ENCODE data around the gene ABCG5.

DNA sequence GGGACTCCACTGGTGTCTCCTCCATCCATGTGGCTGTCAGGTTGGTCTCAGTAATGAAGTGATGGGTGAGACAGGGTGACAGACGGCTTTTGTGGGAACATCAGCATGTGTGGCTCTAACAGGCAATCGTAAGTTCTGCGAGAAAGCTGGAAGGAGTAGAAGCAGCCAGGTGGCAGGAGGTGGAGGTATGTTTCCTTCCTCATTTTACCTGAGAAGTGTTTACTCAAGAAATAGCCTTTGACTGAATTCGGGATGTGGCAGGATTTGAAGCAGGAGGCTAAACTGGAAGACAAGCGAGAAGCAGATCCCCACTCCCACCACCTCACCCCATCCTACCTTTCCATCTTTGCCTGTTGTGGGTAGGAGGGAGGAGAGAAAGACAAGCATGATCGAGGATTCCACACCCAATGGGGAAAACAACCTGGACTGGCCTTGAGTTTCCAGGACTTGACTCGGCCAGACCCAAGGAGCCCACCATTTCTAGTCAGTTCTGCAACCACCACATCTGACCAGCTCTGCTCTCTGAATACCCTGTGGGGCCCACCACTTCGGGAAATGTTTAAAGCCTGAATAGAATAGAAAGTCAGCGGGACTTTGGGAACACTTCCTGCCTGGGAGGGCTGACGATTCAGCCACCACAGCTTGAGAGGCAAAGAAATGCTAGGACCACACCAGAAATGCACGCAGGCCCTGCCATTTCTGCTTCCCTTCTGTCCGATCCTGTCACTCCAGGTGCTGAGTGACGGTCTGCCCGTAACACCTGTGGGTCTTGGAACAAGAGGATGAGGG, 1.3 kb upstream of the ABCG5 start:
- TF ChIP-seq ZNF24 (tag by site-specific recombination; IDR thresholded peaks at IDR 0.05), result no peak
- no peak for TF ChIP-seq ZNF549 (tag by site-specific recombination; IDR thresholded peaks at IDR 0.05)
- TF ChIP-seq, protein P1, sequence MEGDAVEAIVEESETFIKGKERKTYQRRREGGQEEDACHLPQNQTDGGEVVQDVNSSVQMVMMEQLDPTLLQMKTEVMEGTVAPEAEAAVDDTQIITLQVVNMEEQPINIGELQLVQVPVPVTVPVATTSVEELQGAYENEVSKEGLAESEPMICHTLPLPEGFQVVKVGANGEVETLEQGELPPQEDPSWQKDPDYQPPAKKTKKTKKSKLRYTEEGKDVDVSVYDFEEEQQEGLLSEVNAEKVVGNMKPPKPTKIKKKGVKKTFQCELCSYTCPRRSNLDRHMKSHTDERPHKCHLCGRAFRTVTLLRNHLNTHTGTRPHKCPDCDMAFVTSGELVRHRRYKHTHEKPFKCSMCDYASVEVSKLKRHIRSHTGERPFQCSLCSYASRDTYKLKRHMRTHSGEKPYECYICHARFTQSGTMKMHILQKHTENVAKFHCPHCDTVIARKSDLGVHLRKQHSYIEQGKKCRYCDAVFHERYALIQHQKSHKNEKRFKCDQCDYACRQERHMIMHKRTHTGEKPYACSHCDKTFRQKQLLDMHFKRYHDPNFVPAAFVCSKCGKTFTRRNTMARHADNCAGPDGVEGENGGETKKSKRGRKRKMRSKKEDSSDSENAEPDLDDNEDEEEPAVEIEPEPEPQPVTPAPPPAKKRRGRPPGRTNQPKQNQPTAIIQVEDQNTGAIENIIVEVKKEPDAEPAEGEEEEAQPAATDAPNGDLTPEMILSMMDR (tag by site-specific recombination; IDR thresholded peaks at IDR 0.05), result no peak
- TF ChIP-seq ZNF830 (tag by site-specific recombination; IDR thresholded peaks at IDR 0.05; ENCODE audit: low read depth), result no peak
- TF ChIP-seq HOXC10 (CRISPR knock-in tag; IDR thresholded peaks at IDR 0.05), result no peak
- no peak for TF ChIP-seq ZNF501 (tag by site-specific recombination; IDR thresholded peaks at IDR 0.05)
- TF ChIP-seq, protein P2, sequence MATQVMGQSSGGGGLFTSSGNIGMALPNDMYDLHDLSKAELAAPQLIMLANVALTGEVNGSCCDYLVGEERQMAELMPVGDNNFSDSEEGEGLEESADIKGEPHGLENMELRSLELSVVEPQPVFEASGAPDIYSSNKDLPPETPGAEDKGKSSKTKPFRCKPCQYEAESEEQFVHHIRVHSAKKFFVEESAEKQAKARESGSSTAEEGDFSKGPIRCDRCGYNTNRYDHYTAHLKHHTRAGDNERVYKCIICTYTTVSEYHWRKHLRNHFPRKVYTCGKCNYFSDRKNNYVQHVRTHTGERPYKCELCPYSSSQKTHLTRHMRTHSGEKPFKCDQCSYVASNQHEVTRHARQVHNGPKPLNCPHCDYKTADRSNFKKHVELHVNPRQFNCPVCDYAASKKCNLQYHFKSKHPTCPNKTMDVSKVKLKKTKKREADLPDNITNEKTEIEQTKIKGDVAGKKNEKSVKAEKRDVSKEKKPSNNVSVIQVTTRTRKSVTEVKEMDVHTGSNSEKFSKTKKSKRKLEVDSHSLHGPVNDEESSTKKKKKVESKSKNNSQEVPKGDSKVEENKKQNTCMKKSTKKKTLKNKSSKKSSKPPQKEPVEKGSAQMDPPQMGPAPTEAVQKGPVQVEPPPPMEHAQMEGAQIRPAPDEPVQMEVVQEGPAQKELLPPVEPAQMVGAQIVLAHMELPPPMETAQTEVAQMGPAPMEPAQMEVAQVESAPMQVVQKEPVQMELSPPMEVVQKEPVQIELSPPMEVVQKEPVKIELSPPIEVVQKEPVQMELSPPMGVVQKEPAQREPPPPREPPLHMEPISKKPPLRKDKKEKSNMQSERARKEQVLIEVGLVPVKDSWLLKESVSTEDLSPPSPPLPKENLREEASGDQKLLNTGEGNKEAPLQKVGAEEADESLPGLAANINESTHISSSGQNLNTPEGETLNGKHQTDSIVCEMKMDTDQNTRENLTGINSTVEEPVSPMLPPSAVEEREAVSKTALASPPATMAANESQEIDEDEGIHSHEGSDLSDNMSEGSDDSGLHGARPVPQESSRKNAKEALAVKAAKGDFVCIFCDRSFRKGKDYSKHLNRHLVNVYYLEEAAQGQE (tag by site-specific recombination; IDR thresholded peaks at IDR 0.05), result no peak
- TF ChIP-seq KLF7 (tag by site-specific recombination; IDR thresholded peaks at IDR 0.05; ENCODE audit: borderline replicate concordance), result no peak
- TF ChIP-seq, protein P3, sequence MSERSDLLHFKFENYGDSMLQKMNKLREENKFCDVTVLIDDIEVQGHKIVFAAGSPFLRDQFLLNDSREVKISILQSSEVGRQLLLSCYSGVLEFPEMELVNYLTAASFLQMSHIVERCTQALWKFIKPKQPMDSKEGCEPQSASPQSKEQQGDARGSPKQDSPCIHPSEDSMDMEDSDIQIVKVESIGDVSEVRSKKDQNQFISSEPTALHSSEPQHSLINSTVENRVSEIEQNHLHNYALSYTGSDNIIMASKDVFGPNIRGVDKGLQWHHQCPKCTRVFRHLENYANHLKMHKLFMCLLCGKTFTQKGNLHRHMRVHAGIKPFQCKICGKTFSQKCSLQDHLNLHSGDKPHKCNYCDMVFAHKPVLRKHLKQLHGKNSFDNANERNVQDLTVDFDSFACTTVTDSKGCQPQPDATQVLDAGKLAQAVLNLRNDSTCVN (tag by site-specific recombination; optimal IDR thresholded peaks at IDR 0.05), result no peak
- TF ChIP-seq, protein P4, sequence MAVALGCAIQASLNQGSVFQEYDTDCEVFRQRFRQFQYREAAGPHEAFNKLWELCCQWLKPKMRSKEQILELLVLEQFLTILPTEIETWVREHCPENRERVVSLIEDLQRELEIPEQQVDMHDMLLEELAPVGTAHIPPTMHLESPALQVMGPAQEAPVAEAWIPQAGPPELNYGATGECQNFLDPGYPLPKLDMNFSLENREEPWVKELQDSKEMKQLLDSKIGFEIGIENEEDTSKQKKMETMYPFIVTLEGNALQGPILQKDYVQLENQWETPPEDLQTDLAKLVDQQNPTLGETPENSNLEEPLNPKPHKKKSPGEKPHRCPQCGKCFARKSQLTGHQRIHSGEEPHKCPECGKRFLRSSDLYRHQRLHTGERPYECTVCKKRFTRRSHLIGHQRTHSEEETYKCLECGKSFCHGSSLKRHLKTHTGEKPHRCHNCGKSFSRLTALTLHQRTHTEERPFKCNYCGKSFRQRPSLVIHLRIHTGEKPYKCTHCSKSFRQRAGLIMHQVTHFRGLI (tag by site-specific recombination; IDR thresholded peaks at IDR 0.05), result no peak
- TF ChIP-seq ZNF521 (tag by site-specific recombination; IDR thresholded peaks at IDR 0.05), result no peak
- no peak for TF ChIP-seq YY1 (tag by site-specific recombination; IDR thresholded peaks at IDR 0.05)
- TF ChIP-seq, protein P5, sequence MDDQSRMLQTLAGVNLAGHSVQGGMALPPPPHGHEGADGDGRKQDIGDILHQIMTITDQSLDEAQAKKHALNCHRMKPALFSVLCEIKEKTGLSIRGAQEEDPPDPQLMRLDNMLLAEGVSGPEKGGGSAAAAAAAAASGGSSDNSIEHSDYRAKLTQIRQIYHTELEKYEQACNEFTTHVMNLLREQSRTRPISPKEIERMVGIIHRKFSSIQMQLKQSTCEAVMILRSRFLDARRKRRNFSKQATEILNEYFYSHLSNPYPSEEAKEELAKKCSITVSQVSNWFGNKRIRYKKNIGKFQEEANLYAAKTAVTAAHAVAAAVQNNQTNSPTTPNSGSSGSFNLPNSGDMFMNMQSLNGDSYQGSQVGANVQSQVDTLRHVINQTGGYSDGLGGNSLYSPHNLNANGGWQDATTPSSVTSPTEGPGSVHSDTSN (CRISPR knock-in tag; IDR thresholded peaks at IDR 0.05), result no peak
- TF ChIP-seq, protein P6, sequence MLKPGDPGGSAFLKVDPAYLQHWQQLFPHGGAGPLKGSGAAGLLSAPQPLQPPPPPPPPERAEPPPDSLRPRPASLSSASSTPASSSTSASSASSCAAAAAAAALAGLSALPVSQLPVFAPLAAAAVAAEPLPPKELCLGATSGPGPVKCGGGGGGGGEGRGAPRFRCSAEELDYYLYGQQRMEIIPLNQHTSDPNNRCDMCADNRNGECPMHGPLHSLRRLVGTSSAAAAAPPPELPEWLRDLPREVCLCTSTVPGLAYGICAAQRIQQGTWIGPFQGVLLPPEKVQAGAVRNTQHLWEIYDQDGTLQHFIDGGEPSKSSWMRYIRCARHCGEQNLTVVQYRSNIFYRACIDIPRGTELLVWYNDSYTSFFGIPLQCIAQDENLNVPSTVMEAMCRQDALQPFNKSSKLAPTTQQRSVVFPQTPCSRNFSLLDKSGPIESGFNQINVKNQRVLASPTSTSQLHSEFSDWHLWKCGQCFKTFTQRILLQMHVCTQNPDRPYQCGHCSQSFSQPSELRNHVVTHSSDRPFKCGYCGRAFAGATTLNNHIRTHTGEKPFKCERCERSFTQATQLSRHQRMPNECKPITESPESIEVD (tag by site-specific recombination; IDR thresholded peaks at IDR 0.05), result no peak
